HuH-7 (cell line): ENCODE results near the gene C11orf21.

Source experiments
- DNase-seq: peaks from one replicate; pipeline ENCODE4 v3.0.0; 2011; ENCODE audit warnings: low spot score

Gene C11orf21

GRCh38 chr11:2308713-2309112, 7.0 kb upstream of the C11orf21 start:
- DNase-seq: no peak

GRCh38 chr11:2307501-2308331, 6.0 kb upstream of the C11orf21 start:
- DNase-seq: no peak

GRCh38 chr11:2306877-2307500, 5.3 kb upstream of the C11orf21 start:
- no peak for DNase-seq

DNA sequence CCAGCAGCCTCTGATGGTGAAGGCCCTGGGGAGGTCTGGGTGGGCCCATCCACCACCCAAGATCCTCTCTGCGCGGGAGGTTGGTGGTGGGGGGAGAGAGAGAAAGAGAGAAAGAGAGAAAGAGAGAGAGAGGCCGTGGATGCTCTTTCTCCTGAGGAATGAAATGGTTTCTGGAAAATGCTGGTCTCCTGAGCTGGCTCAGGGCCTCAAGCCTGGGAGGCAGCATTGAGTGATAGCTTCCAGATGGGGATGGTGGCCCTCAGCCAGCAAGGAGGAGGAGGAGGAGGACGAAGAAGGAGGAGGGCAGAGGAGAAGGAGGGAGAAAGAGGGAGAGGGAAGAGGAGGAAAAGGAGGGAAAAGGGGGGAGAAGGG, 4.7 kb upstream of the C11orf21 start:
- DNase-seq: no peak

- DNase-seq: no peak
These were observed 4.2 kb upstream of the C11orf21 start for GRCh38 chr11:2305788-2306451.

- peak; percentile 82 for DNase-seq
These were observed 3.5 kb upstream of the C11orf21 start for GRCh38 chr11:2305140-2305778.

GRCh38 chr11:2304506-2305139, 2.9 kb upstream of the C11orf21 start:
- DNase-seq: no peak

DNA sequence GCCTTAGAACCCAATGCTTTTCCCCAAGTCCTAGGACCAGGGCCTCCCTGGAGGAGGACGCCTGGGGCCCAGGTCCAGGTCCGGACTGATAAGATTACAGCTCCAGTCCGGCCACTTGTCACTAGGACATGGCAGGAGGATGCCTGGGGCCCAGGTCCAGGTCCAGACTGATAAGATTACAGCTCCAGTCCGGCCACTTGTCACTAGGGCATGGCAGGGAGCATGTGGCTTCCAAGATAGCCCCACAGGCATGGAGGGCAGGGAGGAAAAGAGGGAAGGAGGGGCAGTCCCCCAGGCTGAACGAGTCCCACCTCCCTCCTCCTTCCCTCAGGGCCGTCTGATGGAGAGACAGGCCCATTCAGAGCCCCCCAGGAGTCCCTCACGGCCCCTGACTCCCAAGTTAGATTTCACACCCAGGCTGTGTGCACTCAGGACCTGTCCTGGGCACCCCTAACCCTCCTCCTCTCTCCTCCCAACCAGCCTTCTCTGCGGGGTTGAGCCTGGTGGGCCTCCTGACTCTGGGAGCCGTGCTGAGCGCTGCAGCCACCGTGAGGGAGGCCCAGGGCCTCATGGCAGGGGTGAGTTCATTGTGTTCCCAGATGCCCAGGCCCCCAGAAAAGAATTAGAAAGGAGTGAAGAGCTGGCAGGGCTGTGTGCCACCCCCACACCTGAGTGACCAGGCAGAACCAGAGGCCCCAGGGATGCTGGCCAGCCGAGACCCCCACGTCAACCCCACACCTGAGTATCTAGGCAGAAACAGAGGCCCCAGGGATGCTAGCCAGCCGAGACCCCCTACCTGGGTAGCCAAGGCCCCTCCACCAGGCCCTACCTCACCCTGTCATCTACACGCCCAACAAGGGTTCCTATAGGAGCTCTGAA, 2.1 kb upstream of the C11orf21 start:
- DNase-seq: no peak

GRCh38 chr11:2302896-2303626, 1.3 kb upstream of the C11orf21 start:
- no peak for DNase-seq

GRCh38 chr11:2302306-2302895, 683 bp upstream of the C11orf21 start:
- no peak for DNase-seq

- DNase-seq: no peak
These were observed 635 bp downstream of the C11orf21 start for GRCh38 chr11:2300936-2301630.

DNA sequence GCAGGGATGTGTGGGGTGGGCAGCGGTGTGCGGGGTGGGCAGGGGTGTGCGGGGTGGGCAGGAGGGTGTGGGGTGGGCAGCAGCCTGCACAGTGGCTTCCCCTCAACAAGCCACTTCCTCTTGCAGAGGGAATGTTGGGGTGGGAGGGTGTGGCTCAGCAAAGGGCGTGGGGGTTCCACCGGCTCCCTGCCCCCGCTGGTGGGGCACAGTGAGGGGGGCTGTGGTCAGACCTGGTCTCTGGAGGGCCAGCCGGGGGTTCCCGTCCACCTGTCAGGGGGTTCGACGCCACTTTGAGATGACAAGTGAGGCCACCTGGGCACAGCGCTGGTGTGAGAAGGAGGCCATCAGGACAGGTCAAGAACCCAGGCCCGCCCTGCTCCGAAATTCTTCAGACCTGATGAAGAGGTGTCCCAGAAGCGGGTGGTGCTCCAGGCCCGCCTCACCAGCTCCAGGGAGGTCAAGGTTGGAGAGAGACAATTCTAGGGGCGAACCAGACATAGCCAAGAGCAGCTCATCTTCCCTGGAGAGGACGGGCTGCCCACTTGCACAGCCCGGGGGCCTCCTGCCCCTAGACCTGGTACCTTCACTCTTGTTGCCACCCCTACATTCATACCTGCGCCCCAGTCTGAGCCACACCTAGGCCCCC, 1.3 kb downstream of the C11orf21 start:
- no peak for DNase-seq

DNA sequence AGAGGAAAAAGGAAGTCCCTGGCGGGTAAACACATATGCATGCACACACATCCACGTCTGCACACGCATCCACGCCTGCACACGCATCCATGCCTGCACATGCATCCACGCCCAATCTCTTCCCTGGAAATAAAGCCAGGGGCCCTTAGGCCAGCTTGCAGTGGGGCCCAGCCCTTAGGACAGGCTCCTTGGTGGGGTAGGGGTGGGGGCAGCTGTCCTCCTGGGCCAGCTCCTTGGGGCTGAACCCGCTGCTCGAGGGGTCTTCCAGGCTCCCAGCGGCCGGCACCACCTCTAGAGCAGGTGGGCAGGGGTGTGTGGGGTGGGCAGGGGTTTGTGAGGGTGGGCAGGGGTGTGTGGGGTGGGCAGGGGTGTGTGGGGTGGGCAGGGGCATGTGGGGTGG, 1.9 kb downstream of the C11orf21 start:
- DNase-seq: no peak

- peak; percentile 81 for DNase-seq
These were observed 2.6 kb downstream of the C11orf21 start for GRCh38 chr11:2298795-2299761.

GRCh38 chr11:2298131-2298794, 3.5 kb downstream of the C11orf21 start:
- no peak for DNase-seq

- no peak for DNase-seq
These were observed 4.1 kb downstream of the C11orf21 start for GRCh38 chr11:2297623-2298030.
